Body of pancreas (tissue), 4 donors: ENCODE measurements around the gene HAPLN3. TPM values are rescaled to one million over a fixed set of nuclear protein-coding genes. Genes with fewer than 3 reads are reported as not detected.
"Not testable (repeated sequence)": the region's sequence is repeated elsewhere in the genome, so short reads cannot be mapped to it uniquely, and the experiment has no call there.

Source experiments
- ATAC-seq: fragments of 150-250 bp; one replicate; pipeline ENCODE4 v1.9.1; 2016
- DNase-seq, 4 donors: peaks; one replicate each; pipeline ENCODE4 v3.0.0-alpha.2; 2019
- H3K27ac ChIP-seq, 4 donors: fragments of 200-600 bp; sonication (generic); 1 replicate in 3 of 4; 2 replicates in 1 of 4; pipeline versions ENCODE4 v1.5.1 to v1.6.1; 2016 to 2019; ENCODE audit warnings: mild to moderate bottlenecking in 1 of 4, mixed read lengths in 1 of 4, moderate library complexity in 1 of 4
- H3K27me3 ChIP-seq, 2 donors: fragments of 200-600 bp; sonication (generic); one replicate each; pipeline ENCODE4 v1.6.0; 2016; ENCODE audit warnings: mild to moderate bottlenecking in 1 of 2
- H3K36me3 ChIP-seq, 2 donors: fragments of 200-600 bp; sonication (generic); replicated peaks in 1 of 2; 2 replicates each; pipeline ENCODE4 v1.5.1; 2016; ENCODE audit warnings: low read depth in 2 of 2; ENCODE audit not compliant: insufficient read depth in 1 of 2
- H3K4me1 ChIP-seq: fragments of 200-600 bp; sonication (generic); one replicate; pipeline ENCODE4 v1.6.0; 2016
- H3K4me3 ChIP-seq, 2 donors: fragments of 200-600 bp; sonication (generic); 1 replicate in 1 of 2; 2 replicates in 1 of 2; pipeline ENCODE4 v1.5.1; 2016 to 2019
- H3K9me3 ChIP-seq, 3 donors: fragments of 200-600 bp; sonication (generic); 1 replicate in 2 of 3; 2 replicates in 1 of 3; pipeline ENCODE4 v1.5.1; 2016
- POLR2A ChIP-seq, 3 donors: fragments of 450-650 bp; IDR thresholded peaks; one replicate each; pipeline ENCODE4 v1.6.1; 2016; ENCODE audit warnings: antibody characterized with exemption in 3 of 3, mild to moderate bottlenecking in 2 of 3
- WGBS, 2 donors: methylation state at CpG; one replicate each; pipeline ENCODE4 v1.1.5; 2017; 5-methylcytosine and 5-hydroxymethylcytosine counted together
- intact Hi-C: fragments of 100-400 bp; cut with DNase I; formaldehyde crosslinking; loops from one replicate; pipeline ENCODE4 v1.15.1; 2023
- total RNA-seq, 2 donors: library from RNA; depleted of rRNA; stranded (reverse); fragments of >200 nt; gene quantifications; one replicate each; pipeline ENCODE4 v1.1.0, GENCODE V29; 2016
- TF ChIP-seq, protein P1 (sequence below), 7 experiments: fragments of 450-650 bp in 4 of 7; fragments of 200-600 bp in 3 of 7; sonication (generic) in 3 of 7; IDR thresholded peaks; one replicate each; pipeline ENCODE4 v1.5.1; 2016 to 2019; ENCODE audit warnings: antibody characterized with exemption in 7 of 7

Gene HAPLN3, protein sequence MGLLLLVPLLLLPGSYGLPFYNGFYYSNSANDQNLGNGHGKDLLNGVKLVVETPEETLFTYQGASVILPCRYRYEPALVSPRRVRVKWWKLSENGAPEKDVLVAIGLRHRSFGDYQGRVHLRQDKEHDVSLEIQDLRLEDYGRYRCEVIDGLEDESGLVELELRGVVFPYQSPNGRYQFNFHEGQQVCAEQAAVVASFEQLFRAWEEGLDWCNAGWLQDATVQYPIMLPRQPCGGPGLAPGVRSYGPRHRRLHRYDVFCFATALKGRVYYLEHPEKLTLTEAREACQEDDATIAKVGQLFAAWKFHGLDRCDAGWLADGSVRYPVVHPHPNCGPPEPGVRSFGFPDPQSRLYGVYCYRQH
- 1 to 10 TPM; 1.0 to 8.9 TPM for total RNA-seq

DNA sequence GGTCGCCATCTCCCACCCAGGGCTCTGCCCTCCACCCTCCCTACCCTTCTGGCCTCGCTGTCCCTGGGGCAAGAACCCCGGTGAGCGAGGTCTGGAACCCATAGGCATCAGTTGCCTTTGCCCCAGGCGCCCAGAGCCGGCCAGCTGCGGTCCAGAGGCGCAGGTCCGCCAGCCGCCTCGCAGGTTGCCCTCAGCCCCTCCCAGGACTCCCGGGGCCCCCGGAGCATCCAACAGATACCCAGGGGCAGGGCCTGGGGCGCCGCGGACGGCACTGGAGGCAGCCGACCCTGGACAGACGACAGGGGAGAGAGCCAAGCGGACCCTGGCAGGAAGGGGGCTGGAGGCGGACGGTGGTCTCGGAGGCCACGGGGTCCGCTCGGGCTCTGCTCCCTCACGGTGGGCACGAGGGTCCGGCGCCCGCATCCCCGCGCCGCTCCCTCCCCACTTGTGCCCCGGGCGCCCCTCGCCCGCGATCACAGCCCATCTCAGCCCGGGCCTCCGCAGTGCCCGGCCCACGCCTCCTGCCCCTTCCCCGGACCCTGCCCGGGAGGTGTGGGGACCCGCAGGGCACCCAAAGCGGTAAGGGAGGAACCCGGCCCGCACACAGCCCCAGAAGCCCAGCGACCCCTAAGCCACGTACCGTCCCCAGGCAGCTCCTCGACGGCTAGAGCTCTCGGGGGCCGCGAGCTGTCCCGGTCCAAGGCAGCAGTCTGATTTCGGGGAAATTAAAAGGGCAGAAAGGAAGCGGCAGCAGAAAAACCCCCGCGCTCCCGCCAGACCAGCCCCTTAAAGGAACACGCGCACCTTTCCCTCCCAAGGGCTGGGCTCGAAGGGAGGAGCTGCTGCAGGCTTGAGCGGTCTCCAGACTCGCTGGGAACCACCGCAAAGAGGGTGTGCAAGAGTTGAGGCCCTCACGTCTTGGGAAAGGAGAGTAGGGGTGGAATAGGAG lies at the start of gene HAPLN3:
Gene HAPLN3, minus strand, starts transcription at position 726 of the 949 bp plus-strand sequence. CDS start 8,246 bp downstream, outside the sequence.
- WGBS, 2 donors, result 5 to 8% methylated on average over 24 to 55 of the region's 70 CpGs
- DNase-seq, result peak in 2 of 4 donors; percentile 16 to 30
- intact Hi-C loops, result no loop called here
- Histone ChIP-seq H3K27ac (no peak within 1 kb of the TSS), H3K4me1 (peaks cover 27% of the 10 kb centered on the region), H3K36me3 (no peaks in the 10 kb centered on the region), H3K27me3 (peaks cover 0 to 17% of the 10 kb centered on the region in 2 donors), H3K9me3 (no peaks in the 10 kb centered on the region), H3K4me3 (peak within 1 kb of the TSS in 1 of 2 donors; percentile 10)
- peak; percentile 16 for ATAC-seq
- TF ChIP-seq, protein P1, sequence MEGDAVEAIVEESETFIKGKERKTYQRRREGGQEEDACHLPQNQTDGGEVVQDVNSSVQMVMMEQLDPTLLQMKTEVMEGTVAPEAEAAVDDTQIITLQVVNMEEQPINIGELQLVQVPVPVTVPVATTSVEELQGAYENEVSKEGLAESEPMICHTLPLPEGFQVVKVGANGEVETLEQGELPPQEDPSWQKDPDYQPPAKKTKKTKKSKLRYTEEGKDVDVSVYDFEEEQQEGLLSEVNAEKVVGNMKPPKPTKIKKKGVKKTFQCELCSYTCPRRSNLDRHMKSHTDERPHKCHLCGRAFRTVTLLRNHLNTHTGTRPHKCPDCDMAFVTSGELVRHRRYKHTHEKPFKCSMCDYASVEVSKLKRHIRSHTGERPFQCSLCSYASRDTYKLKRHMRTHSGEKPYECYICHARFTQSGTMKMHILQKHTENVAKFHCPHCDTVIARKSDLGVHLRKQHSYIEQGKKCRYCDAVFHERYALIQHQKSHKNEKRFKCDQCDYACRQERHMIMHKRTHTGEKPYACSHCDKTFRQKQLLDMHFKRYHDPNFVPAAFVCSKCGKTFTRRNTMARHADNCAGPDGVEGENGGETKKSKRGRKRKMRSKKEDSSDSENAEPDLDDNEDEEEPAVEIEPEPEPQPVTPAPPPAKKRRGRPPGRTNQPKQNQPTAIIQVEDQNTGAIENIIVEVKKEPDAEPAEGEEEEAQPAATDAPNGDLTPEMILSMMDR (IDR thresholded peaks at IDR 0.05), result no peak
- no peak for TF ChIP-seq POLR2A (IDR thresholded peaks at IDR 0.05)

DNA sequence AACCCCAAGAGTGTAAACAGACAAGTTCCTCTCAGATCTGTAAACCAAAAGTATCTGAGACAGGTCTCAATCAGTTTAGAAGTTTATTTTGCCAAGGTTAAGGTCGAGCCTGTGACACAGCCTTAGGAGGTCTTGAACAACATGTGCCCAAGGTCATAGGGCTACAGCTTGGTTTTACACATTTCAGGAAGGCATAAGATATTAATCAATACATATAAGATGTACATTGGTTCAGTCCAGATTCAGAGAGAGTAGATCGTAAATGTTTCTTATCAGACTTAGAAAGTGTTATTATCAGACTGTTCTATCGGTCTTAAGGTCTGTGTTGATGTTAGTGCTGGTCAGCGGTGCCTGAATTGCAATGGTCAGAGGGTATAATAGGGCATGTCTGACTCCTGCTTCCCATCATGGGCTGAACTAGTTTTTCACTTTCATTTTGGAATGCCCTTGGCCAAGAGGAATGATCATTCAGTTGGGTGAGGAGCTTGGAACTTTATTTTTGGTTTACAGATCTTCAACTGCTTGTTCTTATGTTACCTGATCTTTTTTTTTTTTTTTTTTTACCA lies 44.8 kb upstream of the HAPLN3 start:
- no peak for ATAC-seq
- intact Hi-C loops, result no loop called here
- Histone ChIP-seq H3K27ac (no peak overlapping the region), H3K4me1 (no peaks in the 10 kb centered on the region), H3K4me3 (no peak overlapping the region), H3K36me3 (no peaks in the 10 kb centered on the region), H3K27me3 (no peaks in the 10 kb centered on the region), H3K9me3 (no peaks in the 10 kb centered on the region)
- 59 to 60% methylated on average over 4 of the region's 4 CpGs for WGBS, 2 donors
- no peak for TF ChIP-seq POLR2A (IDR thresholded peaks at IDR 0.05)
- TF ChIP-seq, protein P1 (IDR thresholded peaks at IDR 0.05), result no peak
- no peak for DNase-seq

DNA sequence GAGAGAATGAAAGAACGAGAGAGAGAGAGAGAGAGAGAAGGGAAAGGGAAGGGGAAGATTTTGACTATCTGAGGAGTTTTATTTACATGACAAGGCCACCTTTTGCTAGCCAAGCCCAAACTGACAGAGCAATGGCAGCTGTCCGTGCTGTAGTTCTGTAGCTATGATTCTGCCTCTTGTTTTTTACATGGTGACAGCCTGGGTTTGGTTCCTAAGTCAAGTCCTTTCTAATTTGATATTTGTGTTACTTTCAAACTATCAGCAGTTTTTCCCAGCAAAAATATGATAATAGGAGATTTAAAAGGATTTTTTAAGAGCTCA lies 44.1 kb upstream of the HAPLN3 start:
- WGBS, 2 donors, result 64 to 69% methylated on average over 2 of the region's 2 CpGs
- intact Hi-C loops, result no loop called here
- no peaks in the 10 kb centered on the region for H3K4me1 ChIP-seq
- H3K4me3 ChIP-seq, result no peak overlapping the region
- TF ChIP-seq, protein P1 (IDR thresholded peaks at IDR 0.05), result no peak
- TF ChIP-seq POLR2A (IDR thresholded peaks at IDR 0.05), result no peak
- ATAC-seq, result no peak
- H3K36me3 ChIP-seq, result no peaks in the 10 kb centered on the region
- no peaks in the 10 kb centered on the region for H3K27me3 ChIP-seq
- H3K9me3 ChIP-seq, result no peaks in the 10 kb centered on the region
- no peak overlapping the region for H3K27ac ChIP-seq
- no peak for DNase-seq

DNA sequence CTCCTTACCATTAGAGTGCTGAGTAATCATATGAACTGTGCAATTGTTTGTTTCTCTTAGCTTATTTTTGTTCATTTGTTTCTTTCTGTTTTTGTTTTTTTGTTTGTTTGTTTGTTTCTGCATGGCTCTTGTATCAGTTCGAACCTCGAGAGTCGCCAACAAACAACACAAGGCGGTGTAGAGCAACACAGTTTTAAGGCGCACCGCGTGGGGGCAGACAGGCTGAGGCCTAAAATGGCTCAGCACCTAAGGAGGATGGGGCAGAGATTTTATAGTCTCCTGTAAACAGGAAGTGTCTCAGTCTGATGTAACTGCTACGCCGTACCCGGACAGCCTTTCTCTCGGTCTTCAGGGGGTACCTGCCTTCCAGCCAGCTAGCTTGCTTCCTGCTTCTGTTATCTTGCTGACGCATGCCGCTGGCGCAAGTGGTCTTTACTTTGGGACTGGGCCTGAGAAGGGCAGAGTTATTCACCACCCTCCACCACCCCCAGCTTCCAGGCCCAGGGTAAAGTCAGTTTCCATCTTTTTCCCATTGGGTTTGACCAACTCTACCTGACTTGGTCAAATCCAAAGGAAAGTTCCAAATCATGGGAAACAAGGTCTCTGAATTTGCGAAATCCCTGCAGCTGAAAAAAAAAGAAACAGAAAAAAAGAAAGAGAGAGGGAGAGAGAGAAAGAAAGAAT lies 43.6 kb upstream of the HAPLN3 start:
- 80 to 92% methylated on average over 15 of the region's 15 CpGs for WGBS, 2 donors
- H3K4me3 ChIP-seq, result no peak overlapping the region
- no peak for TF ChIP-seq POLR2A (IDR thresholded peaks at IDR 0.05)
- TF ChIP-seq, protein P1 (IDR thresholded peaks at IDR 0.05), result no peak
- no peak overlapping the region for H3K27ac ChIP-seq
- no peak for DNase-seq
- intact Hi-C loops, result no loop called here
- no peak for ATAC-seq
- H3K36me3 ChIP-seq, result no peaks in the 10 kb centered on the region
- H3K27me3 ChIP-seq, result no peaks in the 10 kb centered on the region
- H3K9me3 ChIP-seq, result no peaks in the 10 kb centered on the region
- no peaks in the 10 kb centered on the region for H3K4me1 ChIP-seq

DNA sequence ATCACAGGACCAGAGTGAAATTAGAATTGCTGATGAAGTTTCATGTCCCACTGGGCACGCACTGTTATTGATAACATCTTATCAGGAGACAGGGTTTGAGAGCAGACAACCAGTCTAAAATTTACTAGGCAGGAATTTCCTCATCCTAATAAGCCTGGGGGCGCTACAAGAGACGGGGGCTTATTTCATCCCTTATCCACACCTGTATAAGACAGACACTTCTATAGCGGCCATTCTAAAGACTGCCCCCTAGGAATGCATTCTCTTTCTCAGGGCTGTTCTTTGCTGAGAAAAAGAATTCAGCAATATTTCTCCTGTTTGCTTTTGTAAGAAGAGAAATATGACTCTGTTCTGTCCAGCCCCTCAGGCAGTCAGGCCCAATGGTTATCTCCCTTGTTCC lies 39.1 kb upstream of the HAPLN3 start:
- H3K27ac ChIP-seq, H3K4me3 ChIP-seq, H3K36me3 ChIP-seq, DNase-seq, H3K9me3 ChIP-seq, H3K27me3 ChIP-seq, ATAC-seq, intact Hi-C loops, H3K4me1 ChIP-seq: not testable (repeated sequence)
- WGBS, 2 donors, result 56 to 74% methylated on average over 4 of the region's 4 CpGs
